HG02973 (cell line): Measurements from ENCODE around the gene ANKDD1A.

Experiments
- ATAC-seq: cut with Tn5 transposase; IDR thresholded peaks from one replicate; pipeline ENCODE4 v1.9.1; 2021; ENCODE audit warnings: moderate library complexity; ENCODE audit not compliant: unreplicated experiment

The ANKDD1A gene

DNA sequence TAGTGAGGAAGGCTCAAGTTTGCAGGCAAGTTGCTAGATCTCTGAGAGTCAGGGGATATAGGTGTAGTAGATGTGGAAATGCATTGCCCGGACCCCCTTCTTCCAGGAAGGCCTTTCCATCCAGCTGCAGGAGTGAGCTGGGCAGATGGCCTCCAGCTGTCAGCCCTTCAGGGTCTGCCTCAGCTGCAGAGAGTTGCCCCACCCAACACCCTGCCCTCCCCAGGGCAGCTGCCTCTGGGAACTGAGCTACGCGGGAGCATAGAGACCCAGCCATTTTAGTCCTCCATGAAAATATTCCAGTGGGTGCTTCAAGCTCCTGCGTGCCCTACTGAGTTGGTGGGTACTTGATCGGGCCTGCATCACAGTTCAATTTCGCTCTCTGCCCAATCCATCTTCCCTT is 48.5 kb downstream of the ANKDD1A start:
- no peak for ATAC-seq

DNA sequence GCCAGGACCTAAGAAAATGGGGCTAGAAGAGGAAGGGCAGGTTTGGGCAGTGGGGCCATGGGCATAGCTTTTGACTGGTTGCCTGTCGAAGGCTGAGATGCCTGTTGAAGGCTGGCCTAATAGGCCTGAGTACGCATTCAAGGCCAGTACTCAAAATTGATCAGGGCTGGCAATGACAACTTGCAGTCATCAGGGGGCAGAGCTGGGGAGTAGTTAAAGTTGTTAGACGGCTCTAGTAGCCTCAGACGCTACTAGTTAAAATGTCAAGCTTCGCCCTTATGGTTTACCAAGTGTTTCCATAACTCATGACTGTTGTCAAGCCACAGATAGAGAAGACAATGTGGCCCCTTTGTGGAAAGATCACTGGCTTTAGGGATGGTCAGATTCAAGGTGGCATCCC is 49.3 kb downstream of the ANKDD1A start:
- no peak for ATAC-seq

DNA sequence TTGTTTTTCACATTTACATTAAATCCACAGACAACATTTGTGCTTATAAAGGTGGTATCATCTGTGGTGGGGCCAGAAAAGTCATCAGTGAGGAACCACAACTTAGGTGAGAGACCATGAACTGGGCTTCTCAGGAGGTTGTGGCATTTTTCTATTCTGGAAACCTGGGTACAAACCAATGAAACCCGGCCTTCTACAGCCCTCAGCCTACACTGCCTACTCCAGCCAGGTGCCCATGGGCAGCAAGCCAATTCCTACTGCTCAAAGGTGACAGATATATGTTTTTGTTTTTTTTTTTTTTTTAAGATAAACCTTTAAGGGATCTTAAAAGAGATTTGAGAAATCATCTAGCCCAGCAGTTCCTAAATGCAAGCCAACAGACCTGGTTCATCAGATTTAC is 57.7 kb downstream of the ANKDD1A start:
- ATAC-seq = no peak

DNA sequence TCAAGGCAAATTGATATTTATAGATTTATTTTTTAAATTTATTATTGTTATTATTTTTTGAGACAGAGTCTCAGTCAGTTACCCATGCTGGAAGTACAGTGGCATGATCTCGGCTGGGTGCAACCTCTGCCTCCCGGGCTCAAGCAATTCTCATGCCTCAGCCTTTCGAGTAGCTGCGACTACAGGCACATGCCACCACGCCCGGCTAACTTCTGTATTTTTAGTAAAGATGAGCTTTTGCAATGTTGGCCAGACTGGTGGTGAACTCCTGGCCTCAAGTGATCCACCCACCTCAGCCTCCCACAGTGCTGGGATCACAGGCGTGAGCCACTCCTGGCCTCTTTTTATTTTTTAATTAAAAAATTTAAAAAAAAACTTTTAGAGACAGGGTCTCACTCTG is 59.0 kb downstream of the ANKDD1A start:
- no peak for ATAC-seq

DNA sequence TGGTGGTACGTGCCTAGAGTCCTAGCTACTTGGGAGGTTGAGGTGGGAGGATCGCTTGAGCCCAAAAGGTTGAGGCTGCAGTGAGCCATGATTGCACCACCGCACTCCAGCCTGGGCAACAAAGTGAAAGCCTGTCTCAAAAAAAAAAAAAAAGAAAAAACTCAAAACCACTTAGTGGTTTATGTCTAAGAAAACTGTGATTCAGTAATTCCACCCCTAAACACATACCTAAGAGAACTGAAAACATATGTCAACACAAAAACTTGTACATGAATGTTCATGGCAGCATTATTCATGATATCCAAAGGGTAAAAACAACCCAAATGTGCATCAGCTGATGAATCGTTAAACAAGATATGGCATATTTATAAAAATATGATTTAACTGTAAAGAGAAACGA is 63.7 kb downstream of the ANKDD1A start:
- no peak for ATAC-seq

DNA sequence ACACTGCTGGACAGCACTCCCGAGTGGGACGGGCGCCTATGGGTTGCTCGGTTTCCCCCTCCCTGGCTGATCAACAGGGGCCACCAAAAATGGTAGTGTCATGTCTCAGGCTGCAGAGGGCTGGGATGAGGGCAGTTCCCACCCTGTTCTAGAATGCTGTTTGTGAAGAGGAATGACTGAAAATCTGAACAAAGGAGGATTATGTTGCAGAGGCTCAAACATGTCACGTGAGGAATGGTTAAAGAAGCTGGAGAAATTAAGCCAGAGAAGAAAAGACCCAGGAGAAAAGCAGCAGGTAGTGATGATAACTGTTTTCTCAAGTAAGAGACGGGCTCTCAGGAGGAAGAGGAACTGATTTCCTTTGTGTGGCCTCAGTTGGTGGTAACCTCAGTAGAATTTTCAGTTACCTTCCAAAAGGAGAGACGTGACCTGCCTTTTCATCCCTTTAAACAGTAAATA is 67.6 kb downstream of the ANKDD1A start:
- ATAC-seq = no peak

DNA sequence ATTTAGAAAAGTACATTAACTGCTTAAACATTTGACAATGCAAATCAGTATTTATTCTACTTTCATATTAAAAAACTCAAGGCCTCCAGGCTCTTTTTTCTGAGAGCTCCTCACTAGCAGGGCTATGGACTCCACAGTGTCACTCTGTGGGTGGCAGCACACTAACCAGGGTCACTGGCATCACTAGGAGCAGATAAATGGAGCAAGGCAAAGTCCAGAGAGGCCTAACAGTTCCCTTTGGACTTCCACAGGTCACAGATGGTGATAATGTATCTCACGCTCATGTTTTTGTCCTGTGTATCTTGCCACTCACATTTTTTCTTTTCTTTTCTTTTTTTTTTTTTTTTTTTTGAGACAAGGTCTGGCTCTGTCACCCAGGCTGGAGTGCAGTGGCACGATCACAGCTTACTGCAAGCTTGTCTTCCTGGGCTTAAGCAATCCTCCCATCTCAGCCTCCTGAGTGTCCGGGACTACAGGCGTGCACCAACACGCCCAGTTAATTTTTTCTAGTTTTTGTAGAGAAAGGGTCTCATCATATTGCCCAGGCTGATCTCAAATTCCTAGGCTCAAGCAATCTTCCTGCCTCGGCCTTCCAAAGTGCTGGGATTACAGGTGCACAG is 70.2 kb downstream of the ANKDD1A start:
- ATAC-seq = no peak

DNA sequence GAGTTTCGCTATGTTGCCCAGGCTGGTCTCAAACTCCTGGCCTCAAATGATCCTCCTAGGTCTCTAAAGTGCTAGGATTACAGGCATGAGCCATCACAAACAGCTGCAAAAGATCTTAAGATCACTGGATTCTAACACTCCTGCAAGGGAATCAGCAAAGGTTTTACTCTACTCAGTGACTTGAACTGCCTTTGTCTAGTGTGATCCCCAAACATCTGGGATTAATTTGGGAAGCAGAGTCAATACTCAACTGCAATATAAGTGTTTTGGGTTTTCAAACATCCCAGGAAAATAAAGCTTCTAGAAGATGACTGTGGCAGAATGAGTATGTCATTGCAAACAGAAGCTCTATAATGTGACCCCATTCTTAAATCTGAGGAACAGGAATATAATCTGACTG is 70.8 kb downstream of the ANKDD1A start:
- no peak for ATAC-seq

DNA sequence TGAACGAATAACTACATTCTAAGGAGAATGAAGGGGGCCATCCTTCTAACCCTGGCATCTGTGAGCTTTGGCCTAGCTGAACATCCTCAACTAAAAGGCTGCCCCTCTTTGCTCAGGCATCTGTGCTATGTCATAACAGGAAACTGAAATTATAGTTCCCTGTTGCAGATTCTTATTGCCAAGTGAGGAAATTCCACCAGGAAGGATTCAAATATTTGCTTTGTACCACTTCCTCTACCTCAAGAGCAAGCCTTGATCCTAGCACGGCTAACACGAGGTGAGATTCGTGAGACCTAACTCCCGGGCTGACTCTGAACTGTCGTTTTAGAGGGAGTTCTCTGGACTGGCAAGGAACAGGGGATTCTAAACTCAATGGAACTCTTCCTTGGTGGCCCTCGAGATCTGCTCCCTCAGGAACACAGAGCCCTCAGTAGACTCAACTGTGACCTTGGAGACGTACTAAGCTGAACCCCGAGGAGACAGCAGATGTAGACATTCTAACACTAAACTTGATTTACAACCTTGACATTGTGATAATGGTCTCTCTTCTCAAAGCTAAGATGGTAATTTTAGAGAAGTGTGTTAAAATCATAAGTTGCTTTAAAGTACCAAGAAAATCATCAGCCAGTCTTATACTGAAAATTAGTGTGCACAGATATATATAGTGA is 73.8 kb downstream of the ANKDD1A start:
- no peak for ATAC-seq

DNA sequence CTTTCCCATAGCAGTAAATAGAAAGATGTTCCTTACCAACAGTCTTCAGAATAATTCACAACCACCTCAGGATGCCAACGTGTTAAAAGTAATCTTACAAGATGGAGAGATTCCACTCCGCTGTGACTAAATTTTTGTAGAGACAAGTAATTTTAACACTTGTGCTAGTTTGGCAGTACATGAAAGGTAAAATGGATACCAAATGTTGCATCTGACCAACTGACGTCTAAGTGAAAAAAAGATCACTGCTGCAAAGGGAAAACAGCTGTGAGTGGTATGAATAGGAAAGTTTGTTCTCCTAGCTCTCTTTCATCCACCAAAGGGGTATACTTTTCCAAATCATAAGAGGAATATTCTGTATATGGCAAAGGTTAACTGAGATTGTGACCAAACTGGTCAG is 75.4 kb downstream of the ANKDD1A start:
- ATAC-seq = no peak

DNA sequence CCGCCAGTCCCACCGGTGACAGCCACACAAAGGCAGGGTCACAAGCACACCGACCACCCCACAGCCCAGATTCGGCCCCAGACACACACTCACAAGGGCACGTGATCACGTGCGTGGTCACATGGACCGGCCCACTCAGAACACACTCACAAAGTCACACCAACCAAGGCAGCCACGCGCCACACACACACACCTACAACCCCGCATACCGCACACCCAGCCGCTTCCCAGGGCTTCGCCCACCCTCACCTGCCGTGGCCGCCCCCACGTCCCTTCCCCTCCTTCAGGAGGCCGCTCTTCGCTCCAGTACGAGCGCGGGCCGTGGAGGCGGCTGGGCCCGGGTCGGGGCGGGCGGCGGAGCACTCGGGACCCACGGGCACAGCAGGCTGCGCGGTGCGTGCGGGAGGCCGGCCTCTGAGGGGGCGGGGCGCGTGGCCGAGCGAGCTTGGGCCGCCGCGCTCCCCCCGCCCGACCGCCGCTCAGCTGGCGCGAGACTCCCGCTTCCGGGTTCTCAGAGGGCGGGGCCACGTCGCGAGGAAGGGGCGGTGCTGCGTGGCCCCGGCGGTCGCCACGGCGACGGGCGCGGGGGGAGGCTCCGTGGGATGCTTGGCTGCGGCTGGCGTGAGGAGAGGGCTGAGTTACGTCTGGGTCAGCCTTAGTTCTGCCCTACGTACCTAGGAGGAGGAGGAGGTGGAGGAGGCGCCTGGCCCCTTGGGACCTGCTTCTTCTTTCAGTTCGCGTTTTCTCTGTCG is 77.9 kb downstream of the ANKDD1A start, which contains the start of gene SPG21:
Gene SPG21, minus strand, starts transcription at position 499 of the 752 bp plus-strand sequence. CDS start 6,345 bp downstream, outside the sequence.
- peak; percentile 94 for ATAC-seq

DNA sequence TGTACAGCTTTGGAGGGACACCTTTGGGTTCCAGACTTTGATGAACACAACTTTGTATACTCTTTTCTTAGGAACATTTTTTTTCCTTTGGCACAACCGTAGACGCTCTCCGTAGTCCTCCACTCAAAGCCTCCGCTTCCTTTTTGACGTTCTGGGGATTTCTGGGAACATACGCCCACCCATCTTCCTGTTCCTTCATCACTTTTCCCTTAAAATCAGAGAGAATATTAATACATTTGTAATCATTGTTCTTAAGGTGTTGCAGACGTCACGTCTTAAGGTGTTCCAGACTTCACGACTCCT is 78.4 kb downstream of the ANKDD1A start:
- no peak for ATAC-seq

DNA sequence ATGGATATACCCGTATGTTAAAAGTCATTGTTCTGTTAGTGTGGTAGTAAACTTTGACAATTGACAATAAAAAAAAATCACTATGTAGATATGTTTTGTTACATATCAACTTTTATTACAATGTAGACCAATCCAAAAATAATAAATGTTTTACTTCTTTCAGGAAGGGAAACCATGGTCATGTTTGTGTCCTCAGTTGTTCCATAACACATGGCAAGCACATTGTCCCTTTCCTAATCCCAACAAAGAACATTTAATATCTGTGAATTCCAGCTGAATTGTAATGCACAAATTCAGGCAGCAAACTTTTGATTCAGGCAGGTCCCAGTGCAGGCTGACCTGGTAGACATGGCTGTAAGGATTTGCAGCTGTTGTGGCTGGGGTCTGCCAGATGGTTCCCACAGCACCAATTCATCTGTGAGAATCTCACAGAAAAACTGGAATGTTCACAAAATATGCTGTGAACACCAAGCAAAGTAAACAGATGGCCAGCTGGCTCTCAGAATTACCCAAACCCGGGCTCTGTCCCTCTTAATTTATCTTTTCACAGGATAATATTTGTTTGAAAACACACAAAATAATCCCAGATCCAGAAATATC is 79.9 kb downstream of the ANKDD1A start:
- no peak for ATAC-seq

DNA sequence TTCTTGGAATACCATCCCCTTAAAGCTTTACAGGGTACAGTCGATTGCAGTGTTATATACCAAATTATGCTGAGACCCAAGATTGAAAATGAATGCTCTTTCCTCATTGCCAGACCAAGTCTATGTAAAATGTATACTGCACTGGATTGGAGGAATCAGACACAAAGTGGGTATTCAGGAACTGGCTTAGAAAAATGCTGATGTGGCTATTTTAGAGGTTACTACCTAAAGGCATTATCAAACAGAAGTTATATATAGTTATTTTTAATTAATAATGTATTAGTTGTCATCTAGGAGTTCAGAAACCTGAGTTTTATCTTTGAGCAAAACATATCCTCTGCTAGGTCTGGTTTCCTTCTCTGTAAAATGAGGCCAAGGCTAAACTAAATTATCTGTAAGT is 81.6 kb downstream of the ANKDD1A start:
- ATAC-seq = no peak

DNA sequence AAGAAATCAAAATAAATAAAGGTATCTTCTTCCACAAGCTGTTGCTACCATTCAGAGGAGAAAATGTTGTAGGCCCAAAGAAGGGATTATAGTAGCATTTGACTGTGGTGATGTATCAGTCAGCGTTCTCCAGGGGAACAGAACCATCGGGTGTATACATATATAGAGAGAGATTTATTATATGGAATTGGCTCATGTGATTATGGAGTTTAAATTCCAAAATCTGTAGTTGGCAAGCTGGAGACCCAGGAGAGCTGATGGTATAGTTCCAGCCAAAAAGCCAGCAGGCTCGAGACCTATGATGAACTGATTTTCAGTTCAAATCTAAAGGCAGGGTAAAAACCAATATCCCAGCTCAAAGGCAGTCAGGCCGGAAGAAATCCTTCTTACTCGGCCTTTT is 85.4 kb downstream of the ANKDD1A start:
- no peak for ATAC-seq

DNA sequence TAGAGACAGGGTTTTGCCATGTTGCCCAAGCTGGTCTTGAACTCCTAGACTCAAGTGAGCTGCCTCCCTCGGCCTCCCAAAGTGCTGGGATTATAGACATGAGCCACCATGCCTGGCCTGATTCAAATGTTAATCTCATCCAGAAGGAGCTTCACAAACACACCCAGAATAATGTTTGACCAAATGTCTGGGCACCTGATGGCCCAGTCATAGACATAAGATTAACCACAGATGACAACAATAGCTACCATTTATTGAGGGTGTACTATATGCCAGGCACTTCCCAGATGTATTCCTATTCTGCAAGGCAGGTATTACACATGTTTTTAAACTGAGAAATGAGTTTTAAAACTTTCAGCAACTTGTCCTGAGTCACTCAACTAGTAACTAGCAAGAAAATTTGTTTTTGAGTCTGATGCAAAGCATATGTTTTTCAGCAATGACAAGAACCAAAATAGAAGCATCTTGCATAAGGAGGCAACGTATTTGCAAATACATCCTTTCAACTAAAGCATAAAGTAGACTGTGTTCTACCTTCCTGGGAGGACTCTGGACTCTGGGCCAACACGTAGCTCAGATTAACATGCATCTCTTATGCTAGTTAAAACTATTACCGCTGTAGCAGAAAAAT is 86.2 kb downstream of the ANKDD1A start:
- no peak for ATAC-seq

DNA sequence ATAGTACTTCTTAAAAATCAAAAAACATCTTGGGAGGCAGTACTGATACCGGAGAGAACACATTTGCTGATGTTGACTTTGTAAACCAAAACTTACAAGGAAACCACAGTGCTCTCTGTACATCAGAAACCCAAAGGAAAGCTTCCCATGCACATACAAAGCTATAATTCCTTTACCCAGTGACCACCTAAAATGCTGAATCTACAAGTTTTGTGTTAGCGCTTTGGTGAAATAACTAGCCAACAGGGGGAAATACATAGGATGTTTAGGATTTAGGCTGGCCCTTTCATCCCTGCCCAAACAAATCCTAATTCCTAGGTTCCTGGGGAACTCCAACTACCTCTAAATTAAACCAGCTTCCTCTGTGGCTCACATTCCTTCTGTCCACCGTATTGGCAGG is 93.3 kb downstream of the ANKDD1A start:
- ATAC-seq = no peak

DNA sequence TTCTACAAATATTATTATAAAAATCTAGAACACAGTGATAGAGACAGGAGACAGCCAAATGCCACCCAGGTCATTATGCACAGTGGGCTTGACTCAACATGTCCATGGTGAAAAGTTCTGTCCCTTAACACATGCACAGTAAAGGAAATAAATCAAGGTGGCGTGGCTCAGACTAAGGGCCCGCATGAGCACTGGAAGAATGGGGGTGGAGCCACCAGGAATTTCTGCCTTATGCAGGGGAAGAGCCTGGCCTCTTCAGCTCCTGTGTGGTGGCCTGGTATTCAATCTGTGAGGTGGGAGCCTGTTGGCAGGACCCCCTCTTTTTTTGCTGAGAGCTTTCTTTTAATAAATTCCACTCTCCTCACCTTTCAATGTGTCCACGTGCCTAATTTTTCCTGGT is 95.2 kb downstream of the ANKDD1A start:
- ATAC-seq = no peak
